ENCODE results near the gene PDS5B.

GRCh38 chr13:32796754-32797153 is 210.5 kb downstream of the PDS5B start:
- TF ChIP-seq CTCF (IDR thresholded peaks at IDR 0.05): no peak
- TF ChIP-seq POLR2A (IDR thresholded peaks at IDR 0.05): no peak
